HepG2 (cell line): ENCODE data around the gene PKLR. TPM values are rescaled to one million over a fixed set of nuclear protein-coding genes. Genes with fewer than 3 reads are reported as not detected.
A peak's percentile ranks its signal among the peaks of the same experiment; 100 is the strongest.

Experiments
- ARID2 ChIP-seq: sonication (generic); formaldehyde crosslinking; IDR thresholded peaks from 2 replicates; pipeline ENCODE4 v1.8.1; 2022; ENCODE audit warnings: mild to moderate bottlenecking, missing genetic modification reagents, borderline replicate concordance
- ATRX ChIP-seq: sonication (generic); formaldehyde crosslinking; IDR thresholded peaks from 2 replicates; pipeline ENCODE4 v1.4.0; 2020; ENCODE audit warnings: missing genetic modification reagents, borderline replicate concordance
- BRF2 ChIP-seq: sonication (generic); formaldehyde crosslinking; IDR thresholded peaks from 2 replicates; pipeline ENCODE4 v1.8.1; 2022; ENCODE audit warnings: mild to moderate bottlenecking, missing genetic modification reagents
- CCDC6 ChIP-seq: sonication (generic); formaldehyde crosslinking; IDR thresholded peaks from 2 replicates; pipeline ENCODE4 v1.8.1; 2022; ENCODE audit warnings: mild to moderate bottlenecking, missing genetic modification reagents, moderate library complexity
- CREM ChIP-seq, 2 experiments: sonication (generic) in 1 of 2; formaldehyde crosslinking in 1 of 2; IDR thresholded peaks; 2 replicates each; pipeline versions ENCODE4 v1.4.0 to v1.6.1; 2016 to 2020; ENCODE audit warnings: antibody characterized with exemption in 1 of 2, mild to moderate bottlenecking in 1 of 2, missing genetic modification reagents in 1 of 2
- ELF1 ChIP-seq: sonication (generic); formaldehyde crosslinking; IDR thresholded peaks from 2 replicates; pipeline ENCODE4 v1.4.0; 2020; ENCODE audit warnings: missing genetic modification reagents
- GPN1 ChIP-seq: sonication (generic); formaldehyde crosslinking; IDR thresholded peaks from 2 replicates; pipeline ENCODE4 v1.5.1; 2020; ENCODE audit warnings: missing genetic modification reagents, borderline replicate concordance
- HINFP ChIP-seq: sonication (generic); formaldehyde crosslinking; IDR thresholded peaks from 2 replicates; pipeline ENCODE4 v1.4.0; 2020; ENCODE audit warnings: low read depth, mild to moderate bottlenecking, missing genetic modification reagents
- HMGXB4 ChIP-seq, 2 experiments: sonication (generic) in 1 of 2; formaldehyde crosslinking in 1 of 2; IDR thresholded peaks; 2 replicates each; pipeline versions ENCODE4 v1.4.0 to v1.6.1; 2018 to 2020; ENCODE audit warnings: missing genetic modification reagents in 2 of 2, borderline replicate concordance in 1 of 2, low read depth in 1 of 2, mild to moderate bottlenecking in 1 of 2, missing biosample characterization in 1 of 2
- NCOA2 ChIP-seq: sonication (generic); formaldehyde crosslinking; IDR thresholded peaks from 2 replicates; pipeline ENCODE4 v1.8.0; 2022; ENCODE audit warnings: inconsistent platforms
- RFX5 ChIP-seq: IDR thresholded peaks from 2 replicates; pipeline ENCODE4 v1.6.1; 2011; ENCODE audit warnings: low read depth, low read length, improper control_type of control experiment
- SP140L ChIP-seq: sonication (generic); formaldehyde crosslinking; IDR thresholded peaks from 2 replicates; pipeline ENCODE4 v1.4.0; 2020; ENCODE audit warnings: missing genetic modification reagents, borderline replicate concordance
- TARDBP ChIP-seq: sonication (generic); formaldehyde crosslinking; IDR thresholded peaks from 2 replicates; pipeline ENCODE4 v1.8.0; 2022; ENCODE audit warnings: mild to moderate bottlenecking, missing genetic modification reagents
- ZNF138 ChIP-seq: sonication (generic); formaldehyde crosslinking; IDR thresholded peaks from 2 replicates; pipeline ENCODE4 v1.5.0; 2020; ENCODE audit warnings: mild to moderate bottlenecking, low read depth, missing genetic modification reagents
- ZNF550 ChIP-seq: sonication (generic); formaldehyde crosslinking; IDR thresholded peaks from 2 replicates; pipeline ENCODE4 v1.4.0; 2020; ENCODE audit warnings: mild to moderate bottlenecking, missing genetic modification reagents, borderline replicate concordance
- ZNF644 ChIP-seq: IDR thresholded peaks from 2 replicates; pipeline ENCODE4 v1.6.1; 2016; ENCODE audit warnings: low read depth
- polyA plus RNA-seq, 8 experiments: library from polyadenylated mRNA; depleted of rRNA in 3 of 8; stranded (reverse) in 7 of 8; unstranded in 1 of 8; fragments of >200 nt; fragmentation: Illumina TruSeq in 4 of 8; extraction: Trizol in 4 of 8; gene quantifications; 2 replicates each; pipeline versions ENCODE4 v1.2.1 to v1.2.3, GENCODE V29; 2011 to 2016; ENCODE audit warnings: low read depth in 4 of 8, missing spikeins in 1 of 8, mixed read lengths in 1 of 8; ENCODE audit not compliant: insufficient read depth in 1 of 8
- total RNA-seq, 5 experiments: library from RNA; depleted of rRNA; stranded (reverse); fragments of >200 nt; fragmentation: Illumina TruSeq; extraction: Trizol; gene quantifications; 2 replicates each; pipeline ENCODE4 v1.2.3, GENCODE V29; 2016; ENCODE audit warnings: low read depth in 1 of 5
- TF ChIP-seq, protein P1 (sequence below): IDR thresholded peaks from 2 replicates; pipeline ENCODE4 v1.6.1; 2016; ENCODE audit warnings: missing compliant biosample characterization, missing genetic modification reagents, borderline replicate concordance
- TF ChIP-seq, protein P2 (sequence below): sonication (generic); formaldehyde crosslinking; IDR thresholded peaks from 2 replicates; pipeline ENCODE4 v1.8.1; 2023; ENCODE audit warnings: mild to moderate bottlenecking, missing genetic modification reagents, borderline replicate concordance
- TF ChIP-seq, protein P3 (sequence below): sonication (generic); formaldehyde crosslinking; IDR thresholded peaks from 2 replicates; pipeline ENCODE4 v1.4.0; 2020; ENCODE audit warnings: missing genetic modification reagents, borderline replicate concordance

Gene PKLR
- total and polyA plus RNA-seq, 2 of the 13 experiments (the other 11 are each of a cell fraction or from before 2014, with no cell fraction given): 10.3 to 29.3 TPM

GRCh38 chr1:155308493-155309422 lies 7.5 kb upstream of the PKLR start, which contains the start of gene FDPS (continued):
- TF ChIP-seq ZNF550 (CRISPR knock-in tag) (no peak), SP140L (CRISPR knock-in tag) (no peak), BRF2 (CRISPR knock-in tag) (no peak), ZNF138 (peak; percentile 51; the same call in 1 of the 2 replicates), RFX5 (peak; percentile 78), ATRX (no peak), NCOA2 (CRISPR knock-in tag) (peak; percentile 59; the same call in 1 of the 2 replicates), HMGXB4 (CRISPR knock-in tag; IDR thresholded peaks at IDR 0.05; ENCODE audit: borderline replicate concordance in 1 of 2, low read depth in 1 of 2) (peak; percentile 28 to 73; a peak in 3 of 4 replicates), ARID2 (CRISPR knock-in tag) (no peak; the same call in 1 of the 2 replicates), TARDBP (CRISPR knock-in tag) (peak; percentile 86), CREM (IDR thresholded peaks at IDR 0.05) (peak; percentile 99), CREM (CRISPR knock-in tag; IDR thresholded peaks at IDR 0.05) (peak; percentile 56; the same call in 1 of the 2 replicates), ZNF644 (no peak), CCDC6 (peak; percentile 81; the same call in 1 of the 2 replicates), HINFP (0 out of 2 replicates have a peak, but pooled peaks have one; percentile 75), ELF1 (CRISPR knock-in tag) (peak; percentile 93), GPN1 (CRISPR knock-in tag) (no peak)
- TF ChIP-seq, protein P1, sequence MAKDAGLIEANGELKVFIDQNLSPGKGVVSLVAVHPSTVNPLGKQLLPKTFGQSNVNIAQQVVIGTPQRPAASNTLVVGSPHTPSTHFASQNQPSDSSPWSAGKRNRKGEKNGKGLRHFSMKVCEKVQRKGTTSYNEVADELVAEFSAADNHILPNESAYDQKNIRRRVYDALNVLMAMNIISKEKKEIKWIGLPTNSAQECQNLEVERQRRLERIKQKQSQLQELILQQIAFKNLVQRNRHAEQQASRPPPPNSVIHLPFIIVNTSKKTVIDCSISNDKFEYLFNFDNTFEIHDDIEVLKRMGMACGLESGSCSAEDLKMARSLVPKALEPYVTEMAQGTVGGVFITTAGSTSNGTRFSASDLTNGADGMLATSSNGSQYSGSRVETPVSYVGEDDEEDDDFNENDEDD (CRISPR knock-in tag): peak; percentile 78
- TF ChIP-seq, protein P2, sequence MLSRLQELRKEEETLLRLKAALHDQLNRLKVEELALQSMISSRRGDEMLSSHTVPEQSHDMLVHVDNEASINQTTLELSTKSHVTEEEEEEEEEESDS (CRISPR knock-in tag): 0 out of 2 replicates have a peak, but pooled peaks have one; percentile 28
- TF ChIP-seq, protein P3, sequence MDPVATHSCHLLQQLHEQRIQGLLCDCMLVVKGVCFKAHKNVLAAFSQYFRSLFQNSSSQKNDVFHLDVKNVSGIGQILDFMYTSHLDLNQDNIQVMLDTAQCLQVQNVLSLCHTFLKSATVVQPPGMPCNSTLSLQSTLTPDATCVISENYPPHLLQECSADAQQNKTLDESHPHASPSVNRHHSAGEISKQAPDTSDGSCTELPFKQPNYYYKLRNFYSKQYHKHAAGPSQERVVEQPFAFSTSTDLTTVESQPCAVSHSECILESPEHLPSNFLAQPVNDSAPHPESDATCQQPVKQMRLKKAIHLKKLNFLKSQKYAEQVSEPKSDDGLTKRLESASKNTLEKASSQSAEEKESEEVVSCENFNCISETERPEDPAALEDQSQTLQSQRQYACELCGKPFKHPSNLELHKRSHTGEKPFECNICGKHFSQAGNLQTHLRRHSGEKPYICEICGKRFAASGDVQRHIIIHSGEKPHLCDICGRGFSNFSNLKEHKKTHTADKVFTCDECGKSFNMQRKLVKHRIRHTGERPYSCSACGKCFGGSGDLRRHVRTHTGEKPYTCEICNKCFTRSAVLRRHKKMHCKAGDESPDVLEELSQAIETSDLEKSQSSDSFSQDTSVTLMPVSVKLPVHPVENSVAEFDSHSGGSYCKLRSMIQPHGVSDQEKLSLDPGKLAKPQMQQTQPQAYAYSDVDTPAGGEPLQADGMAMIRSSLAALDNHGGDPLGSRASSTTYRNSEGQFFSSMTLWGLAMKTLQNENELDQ (CRISPR knock-in tag): 0 out of 2 replicates have a peak, but pooled peaks have one; percentile 7
